ENCODE data around the gene NRG2. TPM values are rescaled to one million over a fixed set of nuclear protein-coding genes. Genes with fewer than 3 reads are reported as not detected.

The NRG2 gene
- total RNA-seq, 1 experiment from 2014 or later, result 0.91 TPM

- no peak for TF ChIP-seq ZBTB33 (IDR thresholded peaks at IDR 0.05; ENCODE audit: extremely low read depth, insufficient replicate concordance, low read length)
- TF ChIP-seq YY1 (IDR thresholded peaks at IDR 0.05; ENCODE audit: extremely low read depth, insufficient replicate concordance, low read depth, low read length), result no peak
- no peak for TF ChIP-seq EZH2phosphoT487 (IDR thresholded peaks at IDR 0.05; ENCODE audit: borderline replicate concordance)
- no peak for TF ChIP-seq REST (IDR thresholded peaks at IDR 0.05; ENCODE audit: low read depth)
- no peak for TF ChIP-seq JUND (IDR thresholded peaks at IDR 0.05)
- TF ChIP-seq TCF7L2 (IDR thresholded peaks at IDR 0.05; ENCODE audit: borderline replicate concordance, extremely low read depth, insufficient read depth, insufficient read length), result no peak
- TF ChIP-seq MAX (IDR thresholded peaks at IDR 0.05), result no peak
- TF ChIP-seq RAD21 (IDR thresholded peaks at IDR 0.05; ENCODE audit: low read depth), result no peak
- TF ChIP-seq SIN3A (IDR thresholded peaks at IDR 0.05; ENCODE audit: low read depth), result no peak
- TF ChIP-seq EGR1 (IDR thresholded peaks at IDR 0.05; ENCODE audit: low read depth), result no peak
These were observed 136.4 kb downstream of the NRG2 start (continued) for GRCh38 chr5:139906661-139907060.
